GM10847 (cell line): ENCODE results near the gene OR6A2.

Experiments
- POLR2A ChIP-seq: IDR thresholded peaks from 2 replicates; pipeline ENCODE4 v1.6.1; 2011; ENCODE audit not compliant: insufficient read length; ENCODE audit errors: extremely low read depth

Gene OR6A2

GRCh38 chr11:6780829-6781228 is 18.7 kb downstream of the OR6A2 start:
- no peak for TF ChIP-seq POLR2A

- TF ChIP-seq POLR2A: no peak
Observed at GRCh38 chr11:6778518-6778917, 21.0 kb downstream of the OR6A2 start.

GRCh38 chr11:6771926-6772893 is 27.3 kb downstream of the OR6A2 start, which contains the start of gene OR2AG2:
OR2AG2 (minus strand) TSS chr11:6771976; CDS start chr11:6768957, 3,019 bp downstream.
- no peak for TF ChIP-seq POLR2A

- no peak for TF ChIP-seq POLR2A
Observed at GRCh38 chr11:6757373-6757967, 42.0 kb downstream of the OR6A2 start.

GRCh38 chr11:6755953-6756347 is 43.5 kb downstream of the OR6A2 start:
- TF ChIP-seq POLR2A: no peak

GRCh38 chr11:6755303-6755952 is 44.1 kb downstream of the OR6A2 start:
- TF ChIP-seq POLR2A: no peak

GRCh38 chr11:6747097-6747668 is 52.3 kb downstream of the OR6A2 start:
- TF ChIP-seq POLR2A: no peak

GRCh38 chr11:6746626-6747025 is 52.9 kb downstream of the OR6A2 start:
- TF ChIP-seq POLR2A: no peak

GRCh38 chr11:6746086-6746618 is 53.3 kb downstream of the OR6A2 start:
- TF ChIP-seq POLR2A: peak; percentile 33

GRCh38 chr11:6745465-6746015 is 53.9 kb downstream of the OR6A2 start:
- no peak for TF ChIP-seq POLR2A

GRCh38 chr11:6745018-6745417 is 54.5 kb downstream of the OR6A2 start:
- TF ChIP-seq POLR2A: no peak

- no peak for TF ChIP-seq POLR2A
Observed at GRCh38 chr11:6742260-6742659, 57.2 kb downstream of the OR6A2 start.
